ENCODE results near the gene NFIX. TPM values are rescaled to one million over a fixed set of nuclear protein-coding genes. Genes with fewer than 3 reads are reported as not detected.

NFIX gene
- total RNA-seq, 1 donor from 2014 or later = 75.5 TPM

- peak; percentile 53 for DNase-seq
Observed at GRCh38 chr19:13022111-13022858, 27.0 kb downstream of the NFIX start.

GRCh38 chr19:13022859-13023636, 27.8 kb downstream of the NFIX start:
- DNase-seq = peak; percentile 98

- DNase-seq = no peak
Observed at GRCh38 chr19:13023656-13024055, 28.4 kb downstream of the NFIX start.

- DNase-seq = no peak
Observed at GRCh38 chr19:13024126-13024950, 29.1 kb downstream of the NFIX start.

GRCh38 chr19:13024951-13025697, 29.8 kb downstream of the NFIX start:
- DNase-seq = no peak

GRCh38 chr19:13025819-13026456, 30.7 kb downstream of the NFIX start:
- DNase-seq = no peak

- DNase-seq = no peak
Observed at GRCh38 chr19:13026462-13027370, 31.4 kb downstream of the NFIX start.

GRCh38 chr19:13027557-13027956, 32.3 kb downstream of the NFIX start:
- DNase-seq = no peak

GRCh38 chr19:13028027-13028426, 32.8 kb downstream of the NFIX start:
- DNase-seq = no peak

GRCh38 chr19:13029301-13029880, 34.1 kb downstream of the NFIX start:
- no peak for DNase-seq

- DNase-seq = no peak
Observed at GRCh38 chr19:13029893-13030292, 34.6 kb downstream of the NFIX start.

- DNase-seq = no peak
Observed at GRCh38 chr19:13031917-13032623, 36.8 kb downstream of the NFIX start.

GRCh38 chr19:13032837-13033236, 37.6 kb downstream of the NFIX start:
- no peak for DNase-seq

GRCh38 chr19:13033244-13033643, 38.0 kb downstream of the NFIX start:
- DNase-seq = no peak

GRCh38 chr19:13033819-13034611, 38.7 kb downstream of the NFIX start:
- DNase-seq = no peak

- no peak for DNase-seq
Observed at GRCh38 chr19:13034636-13035035, 39.4 kb downstream of the NFIX start.

- DNase-seq = no peak
Observed at GRCh38 chr19:13035820-13036365, 40.6 kb downstream of the NFIX start.

- no peak for DNase-seq
Observed at GRCh38 chr19:13036366-13036976, 41.2 kb downstream of the NFIX start.

Measured in skin of body (tissue), 2 donors.